Spinal cord (tissue), 10 donors: ENCODE data around the gene PSMD12. TPM values are rescaled to one million over a fixed set of nuclear protein-coding genes. Genes with fewer than 3 reads are reported as not detected.
A peak's percentile ranks its signal among the peaks of the same experiment; 100 is the strongest.

ENCODE experiments used
- DNase-seq, 6 donors: peaks; one replicate each; pipeline versions ENCODE4 v3.0.0 to v3.0.0-alpha.2; 2013 to 2015; ENCODE audit warnings: low spot score in 6 of 6, low read depth in 4 of 6
- H3K27ac ChIP-seq: one replicate; pipeline ENCODE4 v1.5.1; 2013; ENCODE audit warnings: low read depth, low read length, control low read depth
- H3K27me3 ChIP-seq: one replicate; pipeline ENCODE4 v1.6.1; 2013; ENCODE audit warnings: low read length; ENCODE audit not compliant: control insufficient read depth, insufficient read depth
- H3K36me3 ChIP-seq: one replicate; pipeline ENCODE4 v1.6.1; 2013; ENCODE audit warnings: low read length; ENCODE audit not compliant: control insufficient read depth, insufficient read depth
- H3K4me1 ChIP-seq: one replicate; pipeline ENCODE4 v1.6.1; 2013; ENCODE audit warnings: low read length; ENCODE audit not compliant: control insufficient read depth, insufficient read depth
- H3K4me3 ChIP-seq: one replicate; pipeline ENCODE4 v1.5.1; 2013; ENCODE audit warnings: low read depth, low read length, control low read depth
- H3K9me3 ChIP-seq: one replicate; pipeline ENCODE4 v1.6.1; 2013; ENCODE audit warnings: low read length; ENCODE audit not compliant: control insufficient read depth, insufficient read depth
- WGBS: methylation state at CpG from one replicate; pipeline ENCODE4 v1.1.5; 2013; ENCODE audit warnings: missing lambda C conversion rate; ENCODE audit not compliant: insufficient coverage; 5-methylcytosine and 5-hydroxymethylcytosine counted together
- polyA plus RNA-seq, 2 donors: library from polyadenylated mRNA; unstranded; fragments of 120-200 nt; gene quantifications; one replicate each; pipeline ENCODE4 v1.2.1, GENCODE V29; 2013; ENCODE audit not compliant: insufficient read length in 2 of 2
- small RNA-seq: library from RNA; depleted of rRNA; stranded (forward); fragments of <200 nt; gene quantifications from one replicate; pipeline ENCODE3, GENCODE V24; 2014; ENCODE audit warnings: low replicate concordance
- total RNA-seq, 2 donors: library from RNA; depleted of rRNA in 1 of 2; stranded (reverse); fragments of 120-200 nt in 1 of 2; fragments of >200 nt in 1 of 2; gene quantifications; one replicate each; pipeline versions ENCODE4 v1.2.3 to v1.2.4, GENCODE V29; 2013 to 2014
- donor health status: healthy.

The PSMD12 gene
- total and polyA plus RNA-seq, 4 donors, result 19.1 to 49.3 (median 42.8) TPM

- no peak overlapping the region for H3K27ac ChIP-seq
- no peaks in the 10 kb centered on the region for H3K27me3 ChIP-seq
- WGBS, result 87% methylated on average over 8 of the region's 10 CpGs
- peaks cover 7% of the 10 kb centered on the region for H3K4me1 ChIP-seq
- no peaks in the 10 kb centered on the region for H3K36me3 ChIP-seq
- no peak overlapping the region for H3K4me3 ChIP-seq
- no peaks in the 10 kb centered on the region for H3K9me3 ChIP-seq
- peak in 1 of 6 donors; percentile 17 for DNase-seq
Measured at GRCh38 chr17:67297454-67297960, 68.9 kb downstream of the PSMD12 start.

DNA sequence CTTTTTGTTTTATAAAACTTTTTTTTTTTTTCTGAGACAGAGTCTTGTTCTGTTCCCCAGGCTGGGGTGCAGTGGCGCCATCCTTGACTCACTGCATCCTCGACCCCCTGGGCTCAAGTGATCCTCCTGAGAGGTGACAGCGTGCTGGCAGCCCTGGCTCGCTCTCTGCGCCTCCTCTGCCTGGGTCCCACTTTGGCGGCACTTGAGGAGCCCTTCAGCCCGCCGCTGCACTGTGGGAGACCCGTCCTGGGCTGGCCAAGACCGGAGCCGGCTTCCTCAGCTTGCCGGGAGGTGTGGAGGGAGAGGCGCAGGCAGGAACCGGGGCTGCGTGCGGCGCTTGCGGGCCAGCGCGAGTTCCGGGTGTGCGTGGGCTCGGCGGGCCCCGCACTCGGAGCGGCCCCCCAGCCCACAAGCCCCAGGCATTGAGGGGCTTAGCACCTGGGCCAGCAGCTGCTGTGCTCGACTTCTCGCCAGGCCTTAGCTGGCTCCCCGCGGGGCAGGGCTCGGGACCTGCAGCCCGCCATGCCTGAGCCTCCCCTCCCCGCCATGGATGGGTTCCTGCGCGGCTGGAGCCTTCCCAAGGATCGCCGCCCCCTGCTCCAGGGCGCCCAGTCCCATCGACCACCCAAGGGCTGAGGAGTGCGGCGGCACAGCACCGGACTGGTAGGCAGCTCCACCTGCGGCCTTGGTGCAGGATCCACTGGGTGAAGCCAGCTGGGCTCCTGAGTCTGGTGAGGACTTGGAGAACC, 71.8 kb downstream of the PSMD12 start:
- H3K27ac ChIP-seq, result no peak overlapping the region
- H3K36me3 ChIP-seq, result no peaks in the 10 kb centered on the region
- H3K4me3 ChIP-seq, result no peak overlapping the region
- H3K4me1 ChIP-seq, result peaks cover 19% of the 10 kb centered on the region
- no peaks in the 10 kb centered on the region for H3K9me3 ChIP-seq
- WGBS, result 94% methylated on average over 42 of the region's 44 CpGs
- H3K27me3 ChIP-seq, result no peaks in the 10 kb centered on the region
- DNase-seq, result no peak

DNA sequence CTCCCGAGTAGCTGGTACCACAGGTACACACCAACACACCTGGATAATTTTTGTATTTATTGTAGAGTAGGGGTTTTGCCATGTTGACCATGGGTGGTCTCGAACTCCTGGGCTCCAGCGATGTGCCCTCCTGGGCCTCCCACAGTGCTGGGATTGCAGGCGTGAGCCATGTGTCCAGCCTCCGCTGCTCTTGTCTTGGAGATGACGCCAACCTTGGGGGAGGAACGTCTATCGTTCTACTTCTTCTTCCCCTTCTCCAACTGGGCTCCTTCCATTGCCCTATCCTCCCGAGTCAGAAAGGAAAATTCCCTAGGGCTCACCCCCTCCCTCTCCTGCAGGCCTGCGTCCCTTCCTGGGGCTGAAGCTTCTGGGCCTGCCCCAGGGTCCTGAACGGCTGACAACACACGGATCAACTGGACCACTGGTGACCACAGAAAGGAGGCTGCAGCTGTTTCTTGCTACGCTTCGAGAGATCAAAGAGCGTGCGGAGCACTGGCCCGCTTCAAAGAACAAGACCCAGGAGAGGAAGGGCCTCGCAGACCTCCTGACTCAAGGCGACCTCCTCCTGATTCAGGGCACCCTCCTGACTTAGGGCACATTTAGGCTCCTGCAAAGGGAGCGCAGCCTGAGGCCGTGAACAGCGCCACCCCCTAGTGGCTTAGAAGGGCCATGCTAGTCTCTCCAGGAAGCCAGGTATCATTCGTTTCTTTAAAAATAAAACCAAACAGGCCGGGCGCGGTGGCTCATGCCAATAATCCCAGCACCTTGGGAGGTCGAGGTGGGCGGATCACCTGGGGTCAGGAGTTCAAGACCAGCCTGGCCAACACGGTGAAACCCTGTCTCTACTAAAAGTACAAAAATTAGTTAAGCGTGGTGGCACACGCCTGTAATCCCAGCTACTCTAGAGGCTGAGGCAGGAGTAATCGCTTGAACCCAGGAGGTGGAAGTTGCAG, 72.8 kb downstream of the PSMD12 start:
- H3K9me3 ChIP-seq, result no peaks in the 10 kb centered on the region
- H3K27me3 ChIP-seq, result no peaks in the 10 kb centered on the region
- H3K4me1 ChIP-seq, result peaks cover 22% of the 10 kb centered on the region
- H3K36me3 ChIP-seq, result no peaks in the 10 kb centered on the region
- no peak overlapping the region for H3K27ac ChIP-seq
- H3K4me3 ChIP-seq, result no peak overlapping the region
- 71% methylated on average over 26 of the region's 32 CpGs for WGBS
- DNase-seq, result peak in 1 of 6 donors; percentile 24

DNA sequence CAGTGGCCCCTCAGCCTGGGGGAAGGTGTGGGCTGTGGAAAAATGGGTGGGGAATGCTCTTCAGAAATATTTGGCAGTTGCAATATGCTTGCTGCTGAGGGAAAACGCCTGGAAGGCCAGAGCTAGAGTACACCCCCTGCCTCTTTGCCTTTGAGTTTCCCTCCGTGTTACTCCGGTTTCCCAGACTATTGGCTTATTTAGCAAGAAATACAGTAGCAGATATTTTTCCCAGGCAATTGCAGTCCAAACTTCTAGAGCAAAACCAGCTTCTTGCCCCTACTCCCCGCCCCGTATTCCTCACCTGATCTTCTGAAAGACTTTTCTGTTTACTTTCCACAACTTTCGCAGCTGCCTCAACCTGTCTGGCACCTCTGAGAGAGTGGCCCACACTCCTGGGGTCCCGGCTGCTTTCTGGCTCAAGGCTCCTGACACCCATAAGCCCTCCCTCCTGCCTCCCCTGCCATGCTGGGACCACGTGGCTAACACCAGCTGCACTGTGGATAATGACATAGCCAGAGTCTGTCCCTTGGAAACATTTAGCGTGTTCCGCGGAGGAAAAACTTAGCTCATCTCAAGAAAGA, 75.6 kb downstream of the PSMD12 start:
- H3K4me1 ChIP-seq, result peaks cover 22% of the 10 kb centered on the region
- WGBS, result 61% methylated on average over 11 of the region's 11 CpGs
- no peaks in the 10 kb centered on the region for H3K9me3 ChIP-seq
- H3K4me3 ChIP-seq, result no peak overlapping the region
- no peaks in the 10 kb centered on the region for H3K27me3 ChIP-seq
- no peaks in the 10 kb centered on the region for H3K36me3 ChIP-seq
- peak in 1 of 6 donors; percentile 41 for DNase-seq
- peak overlapping the region; percentile 22 for H3K27ac ChIP-seq

GRCh38 chr17:67290244-67290643, 76.1 kb downstream of the PSMD12 start:
- no peaks in the 10 kb centered on the region for H3K9me3 ChIP-seq
- DNase-seq, result no peak
- WGBS, result no CpG with 5 or more reads among the region's 3 CpGs
- peak overlapping the region; percentile 71 for H3K27ac ChIP-seq
- no peaks in the 10 kb centered on the region for H3K27me3 ChIP-seq
- H3K36me3 ChIP-seq, result no peaks in the 10 kb centered on the region
- H3K4me1 ChIP-seq, result peaks cover 22% of the 10 kb centered on the region
- no peak overlapping the region for H3K4me3 ChIP-seq

GRCh38 chr17:67289181-67289876, 77.0 kb downstream of the PSMD12 start:
- Histone ChIP-seq H3K4me1 (peaks cover 22% of the 10 kb centered on the region), H3K9me3 (no peaks in the 10 kb centered on the region), H3K27me3 (no peaks in the 10 kb centered on the region), H3K36me3 (no peaks in the 10 kb centered on the region), H3K4me3 (peak overlapping the region; percentile 3), H3K27ac (peak overlapping the region; percentile 71)
- WGBS, result 27% methylated on average over 9 of the region's 14 CpGs
- DNase-seq, result peak; percentile 58 to 94 (median 71)

Small RNA genes within 50 kb of the gene (small RNA-seq; reads per million reads assigned to genes)
- gene RF00019, result not detected

Other genes with a start within 250 kb of the PSMD12 start
- 10 to 100 TPM; 50.5 to 71.6 TPM for gene HELZ, start 121.4 kb downstream of the PSMD12 start, total RNA-seq
- 10 to 100 TPM; 14.6 to 17.4 TPM for gene HELZ, start 121.4 kb downstream of the PSMD12 start, polyA plus RNA-seq
- 10 to 100 TPM; 34.5 to 66.4 TPM for gene PITPNC1, start 10.7 kb upstream of the PSMD12 start, total RNA-seq
- gene PITPNC1, start 10.7 kb upstream of the PSMD12 start, polyA plus RNA-seq, result 10 to 100 TPM; 55.3 to 71.1 TPM